GM13976 (cell line): ENCODE measurements around the gene ING2.

Experiments
- DNase-seq: peaks from one replicate; pipeline ENCODE4 v3.0.0; 2012; ENCODE audit warnings: low spot score
- CTCF ChIP-seq: IDR thresholded peaks from 2 replicates; pipeline ENCODE4 v1.5.1; 2012; ENCODE audit warnings: borderline replicate concordance, mild to moderate bottlenecking; ENCODE audit not compliant: insufficient read depth; ENCODE audit errors: extremely low read depth, missing control alignments, control extremely low read depth
- in situ Hi-C: fragments of 300-500 bp; cut with MboI; formaldehyde crosslinking; loops from one replicate; pipeline ENCODE4 v1.12.0; 2022; ENCODE audit warnings: low sequenced_read_pairs, mixed read lengths, inconsistent platforms; ENCODE audit not compliant: unreplicated experiment

ING2 gene

GRCh38 chr4:183499801-183500200 is 5.1 kb upstream of the ING2 start:
- TF ChIP-seq CTCF, result no peak
- in situ Hi-C loops, result no loop called here
- DNase-seq, result no peak

- TF ChIP-seq CTCF, result no peak
- DNase-seq, result peak; percentile 21
- in situ Hi-C loops, result no loop called here
These were observed 1.3 kb upstream of the ING2 start for GRCh38 chr4:183503497-183504063.

GRCh38 chr4:183504064-183504929 is 561 bp upstream of the ING2 start:
- in situ Hi-C loops, result no loop called here
- no peak for TF ChIP-seq CTCF
- peak; percentile 95 for DNase-seq

- DNase-seq, result peak; percentile 89
- in situ Hi-C loops, result no loop called here
- TF ChIP-seq CTCF, result no peak
These were observed 942 bp downstream of the ING2 start for GRCh38 chr4:183505611-183506388.

- in situ Hi-C loops, result no loop called here
- TF ChIP-seq CTCF, result no peak
- no peak for DNase-seq
These were observed 1.5 kb downstream of the ING2 start for GRCh38 chr4:183506389-183506735.

- DNase-seq, result no peak
- in situ Hi-C loops, result no loop called here
- no peak for TF ChIP-seq CTCF
These were observed 3.3 kb downstream of the ING2 start for GRCh38 chr4:183507925-183508696.
